RWPE2 (cell line): Measurements from ENCODE around the gene MUC22.

Source experiments
- ATAC-seq: fragments of 200-7000 bp; cut with Tn5 transposase; 3 replicates; pipeline ENCODE4 v1.9.1; 2021; ENCODE audit warnings: low read depth
- DNase-seq: peaks from one replicate; pipeline ENCODE4 v3.0.0-alpha.2; 2020; ENCODE audit warnings: low spot score
- H3K27ac ChIP-seq: fragments of 450-650 bp; 2 replicates; pipeline ENCODE4 v1.5.1; 2017; ENCODE audit warnings: mild to moderate bottlenecking; ENCODE audit not compliant: poor library complexity, severe bottlenecking
- H3K27me3 ChIP-seq: fragments of 250-450 bp; sonication (Bioruptor Pico); 2 replicates; pipeline ENCODE4 v1.5.1; 2021; ENCODE audit warnings: mild to moderate bottlenecking, moderate library complexity; ENCODE audit not compliant: insufficient read depth, poor library complexity, severe bottlenecking
- H3K36me3 ChIP-seq: fragments of 250-450 bp; sonication (Bioruptor Pico); 2 replicates; pipeline ENCODE4 v1.5.1; 2020; ENCODE audit warnings: low read depth, mild to moderate bottlenecking, moderate library complexity
- H3K4me1 ChIP-seq: fragments of 250-450 bp; sonication (Bioruptor Pico); 2 replicates; pipeline ENCODE4 v1.5.1; 2021; ENCODE audit warnings: mild to moderate bottlenecking, moderate library complexity; ENCODE audit not compliant: insufficient read depth, poor library complexity, severe bottlenecking
- H3K4me3 ChIP-seq: fragments of 250-450 bp; sonication (Bioruptor Pico); 2 replicates; pipeline ENCODE4 v1.5.1; 2021; ENCODE audit warnings: mild to moderate bottlenecking, moderate library complexity; ENCODE audit not compliant: severe bottlenecking
- H3K9me3 ChIP-seq: fragments of 250-450 bp; sonication (Bioruptor Pico); 2 replicates; pipeline ENCODE4 v1.5.1; 2021; ENCODE audit warnings: mild to moderate bottlenecking, moderate library complexity; ENCODE audit not compliant: severe bottlenecking
- TF ChIP-seq, protein P1 (sequence below): fragments of 450-650 bp; IDR thresholded peaks from one replicate; pipeline ENCODE4 v1.5.1; 2017; ENCODE audit warnings: mild to moderate bottlenecking, moderate library complexity; ENCODE audit not compliant: poor library complexity, severe bottlenecking

The MUC22 gene

DNA sequence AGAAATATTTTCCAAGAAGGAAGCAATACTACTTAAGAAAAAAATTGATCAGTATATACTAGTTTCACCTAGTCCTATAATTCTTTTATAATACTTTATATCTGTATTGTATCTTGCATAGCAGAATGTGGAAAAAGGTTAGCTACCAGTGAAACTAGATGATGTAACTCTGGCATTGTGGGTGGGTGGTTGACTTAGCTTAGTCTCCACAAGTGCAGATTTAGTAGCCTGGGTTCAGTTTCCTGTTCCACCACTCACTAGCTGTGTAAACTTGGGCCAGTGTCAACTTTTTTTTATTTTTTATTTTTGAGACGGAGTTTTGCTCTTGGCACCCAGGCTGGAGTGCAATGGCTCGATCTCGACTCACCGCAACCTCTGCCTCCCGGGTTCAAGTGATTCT lies 24.8 kb upstream of the MUC22 start:
- Histone ChIP-seq H3K27ac (no peak overlapping the region), H3K4me1 (no peaks in the 10 kb centered on the region), H3K4me3 (no peak overlapping the region), H3K9me3 (no peaks in the 10 kb centered on the region), H3K27me3 (no peaks in the 10 kb centered on the region), H3K36me3 (no peaks in the 10 kb centered on the region)
- DNase-seq (no peak), ATAC-seq (no peak)
- TF ChIP-seq, protein P1, sequence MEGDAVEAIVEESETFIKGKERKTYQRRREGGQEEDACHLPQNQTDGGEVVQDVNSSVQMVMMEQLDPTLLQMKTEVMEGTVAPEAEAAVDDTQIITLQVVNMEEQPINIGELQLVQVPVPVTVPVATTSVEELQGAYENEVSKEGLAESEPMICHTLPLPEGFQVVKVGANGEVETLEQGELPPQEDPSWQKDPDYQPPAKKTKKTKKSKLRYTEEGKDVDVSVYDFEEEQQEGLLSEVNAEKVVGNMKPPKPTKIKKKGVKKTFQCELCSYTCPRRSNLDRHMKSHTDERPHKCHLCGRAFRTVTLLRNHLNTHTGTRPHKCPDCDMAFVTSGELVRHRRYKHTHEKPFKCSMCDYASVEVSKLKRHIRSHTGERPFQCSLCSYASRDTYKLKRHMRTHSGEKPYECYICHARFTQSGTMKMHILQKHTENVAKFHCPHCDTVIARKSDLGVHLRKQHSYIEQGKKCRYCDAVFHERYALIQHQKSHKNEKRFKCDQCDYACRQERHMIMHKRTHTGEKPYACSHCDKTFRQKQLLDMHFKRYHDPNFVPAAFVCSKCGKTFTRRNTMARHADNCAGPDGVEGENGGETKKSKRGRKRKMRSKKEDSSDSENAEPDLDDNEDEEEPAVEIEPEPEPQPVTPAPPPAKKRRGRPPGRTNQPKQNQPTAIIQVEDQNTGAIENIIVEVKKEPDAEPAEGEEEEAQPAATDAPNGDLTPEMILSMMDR, result no peak

DNA sequence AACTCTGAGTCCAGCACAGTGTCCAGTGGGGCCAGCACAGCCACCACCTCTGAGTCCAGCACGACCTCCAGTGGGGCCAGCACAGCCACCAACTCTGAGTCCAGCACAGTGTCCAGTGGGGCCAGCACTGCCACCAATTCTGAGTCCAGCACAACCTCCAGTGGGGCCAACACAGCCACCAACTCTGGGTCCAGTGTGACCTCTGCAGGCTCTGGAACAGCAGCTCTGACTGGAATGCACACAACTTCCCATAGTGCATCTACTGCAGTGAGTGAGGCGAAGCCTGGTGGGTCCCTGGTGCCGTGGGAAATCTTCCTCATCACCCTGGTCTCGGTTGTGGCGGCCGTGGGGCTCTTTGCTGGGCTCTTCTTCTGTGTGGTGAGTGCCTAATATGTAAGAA lies 23.0 kb upstream of the MUC22 start:
- Histone ChIP-seq H3K36me3 (no peaks in the 10 kb centered on the region), H3K4me3 (no peak overlapping the region), H3K27me3 (no peaks in the 10 kb centered on the region), H3K9me3 (no peaks in the 10 kb centered on the region), H3K4me1 (no peaks in the 10 kb centered on the region), H3K27ac (no peak overlapping the region)
- DNase-seq (no peak), ATAC-seq (no peak)
- TF ChIP-seq, protein P1, result no peak

DNA sequence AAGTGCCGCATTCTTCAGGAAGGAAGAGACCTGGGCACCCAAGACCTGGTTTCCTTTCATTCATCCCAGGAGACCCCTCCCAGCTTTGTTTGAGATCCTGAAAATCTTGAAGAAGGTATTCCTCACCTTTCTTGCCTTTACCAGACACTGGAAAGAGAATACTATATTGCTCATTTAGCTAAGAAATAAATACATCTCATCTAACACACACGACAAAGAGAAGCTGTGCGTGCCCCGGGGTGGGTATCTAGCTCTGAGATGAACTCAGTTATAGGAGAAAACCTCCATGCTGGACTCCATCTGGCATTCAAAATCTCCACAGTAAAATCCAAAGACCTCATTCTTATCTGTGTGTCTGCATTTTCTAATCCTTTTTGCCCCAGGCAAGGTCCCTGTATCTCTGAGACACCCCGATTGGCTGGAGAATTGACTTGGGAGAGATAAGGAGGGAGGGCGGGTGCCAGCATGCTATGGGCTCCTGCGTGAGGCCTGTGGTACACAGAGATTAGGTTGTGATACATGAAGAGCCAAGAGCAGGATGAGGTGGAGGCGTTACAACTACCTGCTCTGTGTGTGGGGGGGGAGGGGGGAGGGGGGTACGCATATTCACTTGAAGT lies 22.0 kb upstream of the MUC22 start:
- Histone ChIP-seq H3K4me3 (no peak overlapping the region), H3K27ac (no peak overlapping the region), H3K36me3 (no peaks in the 10 kb centered on the region), H3K27me3 (no peaks in the 10 kb centered on the region), H3K9me3 (no peaks in the 10 kb centered on the region), H3K4me1 (no peaks in the 10 kb centered on the region)
- ATAC-seq, result no peak
- TF ChIP-seq, protein P1, result no peak
- no peak for DNase-seq

DNA sequence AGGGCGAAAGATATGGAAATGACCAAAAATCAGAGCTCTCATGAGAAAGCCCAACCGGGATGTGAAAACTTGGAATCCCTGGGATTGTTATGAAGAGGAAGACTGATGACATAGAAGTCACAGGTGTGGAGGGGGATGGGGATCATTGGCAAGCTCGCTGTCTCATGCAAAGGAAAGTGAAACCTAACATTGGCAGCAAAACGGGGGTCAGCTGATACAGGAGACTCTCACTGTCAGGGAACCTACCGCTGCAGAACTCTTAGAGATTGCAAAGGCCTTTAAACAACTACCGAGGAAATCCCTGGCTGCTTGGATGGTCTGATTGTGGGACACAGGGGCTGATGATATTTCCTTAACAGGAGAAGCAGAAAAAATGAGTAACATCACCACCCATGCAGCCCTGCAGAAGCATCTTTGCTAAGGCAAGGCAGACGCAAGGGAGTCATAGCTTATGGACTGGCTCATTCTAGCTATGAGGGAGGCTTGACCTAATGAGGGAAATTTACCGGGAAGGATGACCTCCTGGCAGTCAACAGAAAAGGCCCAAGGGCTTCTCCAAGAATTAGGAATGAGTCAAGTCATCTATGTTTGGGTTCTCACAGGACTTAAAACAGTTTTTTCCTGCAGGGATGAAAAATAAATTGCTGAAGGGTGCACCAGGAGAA lies 19.7 kb upstream of the MUC22 start:
- H3K36me3 ChIP-seq, result no peaks in the 10 kb centered on the region
- no peak overlapping the region for H3K4me3 ChIP-seq
- no peak overlapping the region for H3K27ac ChIP-seq
- H3K9me3 ChIP-seq, result no peaks in the 10 kb centered on the region
- H3K27me3 ChIP-seq, result no peaks in the 10 kb centered on the region
- H3K4me1 ChIP-seq, result no peaks in the 10 kb centered on the region
- ATAC-seq (no peak), DNase-seq (no peak)
- TF ChIP-seq, protein P1, result no peak

DNA sequence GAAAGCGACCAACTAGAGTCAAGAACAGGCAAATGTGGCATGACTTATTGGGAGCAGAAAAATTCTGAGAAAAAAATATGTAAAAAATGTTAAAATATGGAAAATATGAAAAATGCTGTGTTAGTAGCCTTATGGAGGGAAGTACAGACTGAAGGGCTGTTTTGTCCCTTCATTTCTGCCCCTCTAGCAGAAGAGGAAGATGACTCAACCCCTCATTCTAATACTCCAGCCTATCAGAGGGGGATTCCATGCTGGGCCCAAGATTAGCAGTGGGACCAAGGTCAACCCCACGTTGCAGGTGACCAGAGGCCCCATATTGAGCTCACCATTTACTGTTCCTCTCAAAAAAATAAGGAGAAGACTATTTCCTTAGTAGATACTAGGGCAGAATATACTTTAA lies 18.4 kb upstream of the MUC22 start:
- Histone ChIP-seq H3K27me3 (no peaks in the 10 kb centered on the region), H3K4me1 (no peaks in the 10 kb centered on the region), H3K27ac (no peak overlapping the region), H3K9me3 (no peaks in the 10 kb centered on the region), H3K36me3 (no peaks in the 10 kb centered on the region), H3K4me3 (no peak overlapping the region)
- TF ChIP-seq, protein P1, result no peak
- no peak for DNase-seq
- ATAC-seq, result no peak
